K562 (cell line): ENCODE results near the gene DNAH1. TPM values are rescaled to one million over a fixed set of nuclear protein-coding genes. Genes with fewer than 3 reads are reported as not detected.

Experiments used
- ATAC-seq: fragments of 200-7000 bp; cut with Tn5 transposase; 3 replicates; pipeline ENCODE4 v1.9.1; 2020; ENCODE audit warnings: moderate library complexity
- BruUV-seq: library from RNA; stranded (reverse); fragments of 400-500 nt; replicated peaks from 2 replicates; lab custom pipeline; 2021; lab: Mats Ljungman, UMichigan
- CTCF ChIA-PET: fragments of 300-600 bp; formaldehyde crosslinking; extraction: SDS; loops from one replicate; lab custom pipeline; 2021; ENCODE audit warnings: low intra/inter-chr PET ratio; lab: Yijun Ruan, JAX
- POLR2A ChIA-PET: fragments of 300-600, 350-650 bp; sonication (Branson Sonifier 250); formaldehyde crosslinking; extraction: SDS; loops from one replicate; lab custom pipeline; 2021; ENCODE audit warnings: antibody characterized with exemption, inconsistent platforms; lab: Yijun Ruan, JAX
- DNase-seq, 4 experiments: peaks; one replicate each; pipeline versions ENCODE4 v3.0.0 to v3.0.0-alpha.2; 2011 to 2018; ENCODE audit warnings: low spot score in 3 of 4, mixed read lengths in 3 of 4; ENCODE audit errors: extremely low read depth in 1 of 4
- FAIRE-seq: peaks from 2 replicates; lab custom pipeline; 2011; peaks lifted over from hg19 to GRCh38; lab: Jason Lieb, UNC
- H2AFZ ChIP-seq: 2 replicates; pipeline ENCODE4 v1.6.0; 2011; ENCODE audit warnings: low read depth, low read length, control low read depth, inconsistent platforms
- H3K27ac ChIP-seq: fragments of 200-600 bp; 3 replicates; pipeline ENCODE4 v1.8.0; 2011; ENCODE audit warnings: low read depth, mild to moderate bottlenecking, control low read depth, inconsistent platforms, low read length, moderate library complexity, mixed read lengths; ENCODE audit errors: extremely low read depth
- H3K27me3 ChIP-seq, 2 experiments: fragments of 300-600 bp in 1 of 2; 2 replicates in 1 of 2; 3 replicates in 1 of 2; pipeline versions ENCODE4 v1.6.0 to v1.8.0; 2011; ENCODE audit warnings: inconsistent platforms in 2 of 2, low read length in 2 of 2, mild to moderate bottlenecking in 1 of 2, mixed read lengths in 1 of 2, moderate library complexity in 1 of 2; ENCODE audit not compliant: control insufficient read depth in 2 of 2, insufficient read depth in 2 of 2
- H3K36me3 ChIP-seq: fragments of 300-600 bp; 3 replicates; pipeline ENCODE4 v1.8.0; 2011; ENCODE audit warnings: mild to moderate bottlenecking, low read length, inconsistent platforms; ENCODE audit not compliant: control insufficient read depth, insufficient read depth
- H3K4me1 ChIP-seq, 2 experiments: fragments of 200-600 bp in 1 of 2; replicated peaks in 1 of 2; 2 replicates in 1 of 2; 3 replicates in 1 of 2; pipeline versions ENCODE4 v1.5.1 to v1.8.0; 2011; ENCODE audit warnings: inconsistent platforms in 2 of 2, low read length in 2 of 2, mild to moderate bottlenecking in 1 of 2, mixed read lengths in 1 of 2, moderate library complexity in 1 of 2; ENCODE audit not compliant: control insufficient read depth in 2 of 2, insufficient read depth in 2 of 2
- H3K4me2 ChIP-seq: 2 replicates; pipeline ENCODE4 v1.6.1; 2011; ENCODE audit warnings: low read length, control low read depth, inconsistent platforms, mixed read lengths; ENCODE audit not compliant: insufficient read depth
- H3K4me3 ChIP-seq: fragments of 200-600 bp; sonication (generic), shearing (Covaris generic); 2 replicates; pipeline ENCODE4 v1.5.1; 2016; ENCODE audit warnings: control low read depth, inconsistent platforms
- H3K79me2 ChIP-seq: fragments of 200-600 bp; 3 replicates; pipeline ENCODE4 v1.8.0; 2011; ENCODE audit warnings: low read length, inconsistent platforms; ENCODE audit not compliant: control insufficient read depth, insufficient read depth
- H3K9ac ChIP-seq, 2 experiments: 2 replicates each; pipeline versions ENCODE4 v1.6.0 to v1.6.1; 2011; ENCODE audit warnings: low read depth in 2 of 2, low read length in 2 of 2, control low read depth in 1 of 2, inconsistent platforms in 1 of 2, mild to moderate bottlenecking in 1 of 2, mixed read lengths in 1 of 2; ENCODE audit not compliant: insufficient read depth in 1 of 2
- H3K9me1 ChIP-seq: one replicate; pipeline ENCODE4 v1.6.0; 2011; ENCODE audit warnings: inconsistent platforms, mild to moderate bottlenecking, low read length, moderate library complexity; ENCODE audit not compliant: control insufficient read depth, insufficient read depth
- H3K9me3 ChIP-seq: replicated peaks from 2 replicates; pipeline ENCODE4 v1.5.1; 2011; ENCODE audit warnings: low read depth, low read length, inconsistent platforms; ENCODE audit not compliant: control insufficient read depth, insufficient read depth
- H4K20me1 ChIP-seq: replicated peaks from 2 replicates; pipeline ENCODE4 v1.6.1; 2011; ENCODE audit warnings: low read length, inconsistent platforms, mixed read lengths; ENCODE audit not compliant: control insufficient read depth, insufficient read depth
- ARHGAP35 ChIP-seq: fragments of 450-650 bp; IDR thresholded peaks from 2 replicates; pipeline ENCODE4 v1.6.1; 2018; ENCODE audit not compliant: partially characterized antibody
- DEAF1 ChIP-seq: fragments of 450-650 bp; formaldehyde crosslinking; IDR thresholded peaks from 2 replicates; pipeline ENCODE4 v1.4.0; 2020; ENCODE audit warnings: mild to moderate bottlenecking, moderate library complexity
- HMGN3 ChIP-seq: IDR thresholded peaks from 2 replicates; pipeline ENCODE4 v1.6.1; 2011; ENCODE audit warnings: borderline replicate concordance, low read depth, mild to moderate bottlenecking, mixed read lengths, low read length; ENCODE audit not compliant: insufficient read length; ENCODE audit errors: extremely low read depth
- MYBL2 ChIP-seq, 2 experiments: fragments of 450-650 bp in 1 of 2; sonication (generic) in 1 of 2; formaldehyde crosslinking in 1 of 2; IDR thresholded peaks; 2 replicates each; pipeline versions ENCODE4 v1.6.1 to v1.8.1; 2017 to 2022; ENCODE audit warnings: borderline replicate concordance in 1 of 2, inconsistent platforms in 1 of 2, low read depth in 1 of 2, mild to moderate bottlenecking in 1 of 2, missing genetic modification reagents in 1 of 2, moderate library complexity in 1 of 2
- PHF8 ChIP-seq: fragments of 200-600 bp; sonication (generic); IDR thresholded peaks from 2 replicates; pipeline ENCODE4 v1.6.1; 2012; ENCODE audit warnings: mixed run types, mild to moderate bottlenecking, inconsistent platforms, low read length, moderate library complexity, borderline replicate concordance
- XRCC3 ChIP-seq: fragments of 450-650 bp; IDR thresholded peaks from 2 replicates; pipeline ENCODE4 v1.6.1; 2017; ENCODE audit warnings: mild to moderate bottlenecking, moderate library complexity
- ZNF212 ChIP-seq: fragments of 450-650 bp; formaldehyde crosslinking; IDR thresholded peaks from 2 replicates; pipeline ENCODE4 v1.4.0; 2020; ENCODE audit warnings: mild to moderate bottlenecking
- ZNF445 ChIP-seq: fragments of 250-450 bp; sonication (Bioruptor Pico); IDR thresholded peaks from 2 replicates; pipeline ENCODE4 v1.4.0; 2020; ENCODE audit warnings: low read depth, mild to moderate bottlenecking, moderate library complexity
- ZNF699 ChIP-seq: fragments of 250-450 bp; sonication (Bioruptor Pico); IDR thresholded peaks from 2 replicates; pipeline ENCODE4 v1.8.0; 2021; ENCODE audit warnings: mild to moderate bottlenecking, moderate library complexity; ENCODE audit not compliant: insufficient replicate concordance
- WGBS: fragments of 100-300 bp; shearing (Covaris generic); methylation state at CpG from one replicate; pipeline ENCODE4 v1.1.6; 2016; ENCODE audit warnings: low coverage, mixed read lengths; ENCODE audit not compliant: insufficient coverage; ENCODE audit errors: missing lambda C conversion rate; 5-methylcytosine and 5-hydroxymethylcytosine counted together
- in situ Hi-C: fragments of 300-500 bp; cut with MboI; formaldehyde crosslinking; loops from 4 replicates; pipeline ENCODE4 v1.15.0; 2018; ENCODE audit warnings: inconsistent platforms, mixed read lengths
- intact Hi-C: fragments of 100-400 bp; cut with micrococcal nuclease; formaldehyde crosslinking; loops from 2 replicates; pipeline ENCODE4 v1.14.2; 2022
- polyA plus RNA-seq, 8 experiments: library from polyadenylated mRNA; depleted of rRNA in 4 of 8; stranded (reverse) in 5 of 8; unstranded in 3 of 8; fragments of >200 nt; fragmentation: Nextera tagmentation in 2 of 8; fragmentation: Illumina TruSeq in 1 of 8; extraction: Ambion mirVana in 2 of 8; extraction: Trizol in 1 of 8; gene quantifications; 2 replicates each; pipeline versions ENCODE4 v1.2.1 to v1.2.3, GENCODE V29; 2011 to 2014; ENCODE audit warnings: inconsistent platforms in 1 of 8, missing spikeins in 1 of 8
- total RNA-seq, 7 experiments: library from RNA; depleted of rRNA in 6 of 7; stranded (reverse); fragments of >200 nt in 6 of 7; fragmentation: Illumina TruSeq in 2 of 7; extraction: Trizol in 2 of 7; gene quantifications; 2 replicates each; pipeline versions ENCODE4 v1.2.1 to v1.2.3, GENCODE V29; 2011 to 2021; ENCODE audit warnings: low replicate concordance in 1 of 7

Gene DNAH1
- total and polyA plus RNA-seq, 9 of the 15 experiments (the other 6 are each of a cell fraction or from before 2014, with no cell fraction given), result 0.04 to 0.84 (median 0.50) TPM

- no peak for TF ChIP-seq MYBL2 (IDR thresholded peaks at IDR 0.05; ENCODE audit: low read depth)
- no peak for TF ChIP-seq MYBL2 (CRISPR knock-in tag; IDR thresholded peaks at IDR 0.05; ENCODE audit: borderline replicate concordance)
- TF ChIP-seq ZNF445 (CRISPR knock-in tag), result no peak
- no peak for TF ChIP-seq PHF8
- no peak for TF ChIP-seq DEAF1 (CRISPR knock-in tag)
Observed at GRCh38 chr3:52327486-52328290, 11.6 kb downstream of the DNAH1 start (continued).

DNA sequence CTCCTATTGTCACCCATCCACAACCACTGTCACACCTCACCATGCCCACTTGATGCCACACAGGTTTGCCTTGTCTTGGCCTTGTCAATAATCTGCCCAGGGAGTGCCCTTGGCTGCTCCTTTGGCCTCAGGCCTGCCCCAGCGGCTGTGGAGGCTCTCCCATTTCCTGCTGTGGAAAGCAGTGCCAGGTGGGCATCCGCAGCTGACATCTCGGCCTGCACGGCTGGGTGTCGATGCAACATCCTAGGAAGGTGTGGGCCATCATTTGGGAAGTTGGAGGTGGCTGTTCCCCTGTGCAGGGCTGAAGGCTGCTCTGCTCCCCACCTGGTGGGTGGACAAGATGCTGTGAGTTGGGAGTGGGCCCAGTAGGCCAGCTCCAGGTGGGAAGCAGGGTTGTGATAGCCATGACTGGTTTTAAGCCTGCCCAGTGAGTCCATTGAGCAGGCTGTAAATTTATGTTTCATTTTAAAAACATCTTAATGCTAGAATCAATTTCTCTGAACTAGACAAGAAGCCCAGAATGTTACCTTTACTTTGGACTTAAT is 12.5 kb downstream of the DNAH1 start:
- Histone ChIP-seq H4K20me1 (no peaks in the 10 kb centered on the region), H3K4me3 (no peak overlapping the region), H3K27me3 (no peaks in the 10 kb centered on the region; a peak in 1 of 5 replicates), H3K36me3 (no peaks in the 10 kb centered on the region), H2AFZ (no peak overlapping the region), H3K4me2 (no peak overlapping the region), H3K4me1 (peaks cover 0 to 8% of the 10 kb centered on the region in 2 experiments; a peak in 2 of 5 replicates), H3K79me2 (no peaks in the 10 kb centered on the region), H3K9me1 (no peaks in the 10 kb centered on the region), H3K9me3 (no peaks in the 10 kb centered on the region), H3K9ac (no peak overlapping the region), H3K27ac (no peak overlapping the region)
- WGBS, result 80% methylated on average over 1 of the region's 5 CpGs
- BruUV-seq, result no TSS peak
- FAIRE-seq, result no peak
- ChIA-PET POLR2A (no interaction called here), CTCF (interaction anchor here (0.5 kb wide), 1 partner anchor 12 kb away, joined by 4 read pairs; no protein-coding TSS in a partner anchor)
- ATAC-seq, result no peak
- TF ChIP-seq ZNF212 (CRISPR knock-in tag) (no peak), XRCC3 (no peak), ARHGAP35 (no peak), HMGN3 (no peak), ZNF699 (no peak)
- in situ Hi-C loops (no loop called here), intact Hi-C loops (no loop called here)
- no peak for DNase-seq
